Natural killer cell (primary cell): Measurements from ENCODE around the gene TRIM39. TPM values are rescaled to one million over a fixed set of nuclear protein-coding genes. Genes with fewer than 3 reads are reported as not detected.

Source experiments
- ATAC-seq, 3 donors: fragments of 150-1000 bp in 2 of 3; fragments of 200-7000 bp in 1 of 3; cut with Tn5 transposase; 1 replicate in 1 of 3; 2 replicates in 2 of 3; pipeline ENCODE4 v1.10.0; 2021; ENCODE audit warnings: mild to moderate bottlenecking in 2 of 3, moderate library complexity in 2 of 3
- DNase-seq, 2 donors: peaks; one replicate each; pipeline versions ENCODE4 v3.0.0 to v3.0.0-alpha.2; 2013 to 2021; ENCODE audit warnings: mixed read lengths in 1 of 2
- H3K27ac ChIP-seq: one replicate; pipeline ENCODE4 v1.5.1; 2013; ENCODE audit warnings: mild to moderate bottlenecking, low read length
- H3K27me3 ChIP-seq: one replicate; pipeline ENCODE4 v1.6.1; 2013; ENCODE audit warnings: low read length; ENCODE audit not compliant: control insufficient read depth, insufficient read depth
- H3K36me3 ChIP-seq: one replicate; pipeline ENCODE4 v1.6.1; 2013; ENCODE audit warnings: low read length; ENCODE audit not compliant: control insufficient read depth, insufficient read depth
- H3K4me1 ChIP-seq: one replicate; pipeline ENCODE4 v1.6.1; 2013; ENCODE audit warnings: low read length; ENCODE audit not compliant: control insufficient read depth, insufficient read depth
- H3K4me3 ChIP-seq: one replicate; pipeline ENCODE4 v1.5.1; 2013; ENCODE audit warnings: low read length
- H3K9me3 ChIP-seq: one replicate; pipeline ENCODE4 v1.6.1; 2013; ENCODE audit warnings: low read length; ENCODE audit not compliant: control insufficient read depth, insufficient read depth
- H3K27ac Mint-ChIP-seq, 2 donors: one replicate each; pipeline ENCODE4 v1.8.0; 2022; ENCODE audit warnings: mild to moderate bottlenecking in 2 of 2, mixed read lengths in 2 of 2, moderate library complexity in 1 of 2
- H3K27me3 Mint-ChIP-seq, 2 donors: one replicate each; pipeline ENCODE4 v1.8.0; 2022; ENCODE audit warnings: low read depth in 2 of 2, mixed read lengths in 2 of 2
- H3K36me3 Mint-ChIP-seq: one replicate; pipeline ENCODE4 v1.8.0; 2022; ENCODE audit warnings: mixed read lengths
- H3K4me1 Mint-ChIP-seq, 2 donors: one replicate each; pipeline ENCODE4 v1.8.0; 2022; ENCODE audit warnings: mixed read lengths in 2 of 2
- H3K4me3 Mint-ChIP-seq: one replicate; pipeline ENCODE4 v1.8.0; 2022; ENCODE audit warnings: mild to moderate bottlenecking, moderate library complexity, mixed read lengths
- H3K9me3 Mint-ChIP-seq, 2 donors: one replicate each; pipeline ENCODE4 v1.8.0; 2022; ENCODE audit warnings: mixed read lengths in 2 of 2
- CTCF ChIP-seq: fragments of 200-600 bp; IDR thresholded peaks from one replicate; pipeline ENCODE4 v1.8.0; 2022; ENCODE audit warnings: antibody characterized with exemption
- WGBS: methylation state at CpG from one replicate; pipeline ENCODE4 v1.1.7; 2013; ENCODE audit warnings: missing lambda C conversion rate; ENCODE audit not compliant: insufficient coverage; 5-methylcytosine and 5-hydroxymethylcytosine counted together
- intact Hi-C: fragments of 100-400 bp; cut with micrococcal nuclease; formaldehyde crosslinking; loops from one replicate; pipeline ENCODE4 v1.14.2; 2022
- total RNA-seq, 4 donors: library from RNA; stranded (reverse); fragments of 120-200 nt in 1 of 4; gene quantifications; one replicate each; pipeline versions ENCODE4 v1.2.3 to v1.2.4, GENCODE V29; 2013 to 2022

The TRIM39 gene
- total RNA-seq, 3 donors from 2014 or later (not counting 1 experiment from before 2014, with no cell fraction given): 32.1 to 40.1 (median 38.5) TPM

- peak overlapping the region; percentile 99 for H3K4me3 Mint-ChIP-seq
- Histone ChIP-seq H3K36me3 (peaks cover 17% of the 10 kb centered on the region), H3K27ac (peak overlapping the region; percentile 85), H3K27me3 (no peaks in the 10 kb centered on the region), H3K9me3 (no peaks in the 10 kb centered on the region), H3K4me3 (peak overlapping the region; percentile 88), H3K4me1 (peaks cover 37% of the 10 kb centered on the region)
- peak; percentile 42 to 83 (median 73) for ATAC-seq
- peaks cover 50 to 66% of the 10 kb centered on the region in 2 donors for H3K4me1 Mint-ChIP-seq
- no peaks in the 10 kb centered on the region for H3K9me3 Mint-ChIP-seq
- H3K27me3 Mint-ChIP-seq: no peaks in the 10 kb centered on the region
- peak; percentile 77 to 87 for DNase-seq
- peaks cover 11% of the 10 kb centered on the region for H3K36me3 Mint-ChIP-seq
- intact Hi-C loops: loop anchor here (1.0 to 2.0 kb wide), 3 partner anchors 113 to 291 kb away; partner anchors contain the start of genes MRPS18B, PPP1R10, PPP1R11 and TRIM26
- TF ChIP-seq CTCF: no peak
- H3K27ac Mint-ChIP-seq: peak overlapping the region; percentile 98 to 99
- 0% methylated on average over 29 of the region's 29 CpGs for WGBS
Measured at GRCh38 chr6:30325873-30326525, 728 bp upstream of the TRIM39 start.

- Histone ChIP-seq H3K36me3 (peaks cover 27% of the 10 kb centered on the region), H3K9me3 (no peaks in the 10 kb centered on the region), H3K4me1 (peaks cover 32% of the 10 kb centered on the region), H3K4me3 (peak overlapping the region; percentile 88), H3K27ac (peak overlapping the region; percentile 85), H3K27me3 (no peaks in the 10 kb centered on the region)
- peak overlapping the region; percentile 99 for H3K4me3 Mint-ChIP-seq
- ATAC-seq: no peak
- no peaks in the 10 kb centered on the region for H3K9me3 Mint-ChIP-seq
- H3K27me3 Mint-ChIP-seq: no peaks in the 10 kb centered on the region
- no peak for DNase-seq
- TF ChIP-seq CTCF: no peak
- H3K4me1 Mint-ChIP-seq: peaks cover 41 to 53% of the 10 kb centered on the region in 2 donors
- peaks cover 23% of the 10 kb centered on the region for H3K36me3 Mint-ChIP-seq
- peak overlapping the region; percentile 98 to 99 for H3K27ac Mint-ChIP-seq
- WGBS: 4% methylated on average over 14 of the region's 17 CpGs
- intact Hi-C loops: loop anchor here (2.0 kb wide), 2 partner anchors 260 to 290 kb away; partner anchors contain the start of genes MRPS18B, PPP1R10 and PPP1R11
Measured at GRCh38 chr6:30327232-30327746, 562 bp downstream of the TRIM39 start.

- Mint-ChIP-seq H3K9me3 (no peaks in the 10 kb centered on the region), H3K36me3 (peaks cover 23% of the 10 kb centered on the region), H3K27me3 (no peaks in the 10 kb centered on the region), H3K27ac (peak overlapping the region; percentile 98 to 99), H3K4me3 (peak overlapping the region; percentile 99), H3K4me1 (peaks cover 38 to 47% of the 10 kb centered on the region in 2 donors)
- no peak for DNase-seq
- no peak for ATAC-seq
- intact Hi-C loops: no loop called here
- no peak overlapping the region for H3K27ac ChIP-seq
- H3K4me1 ChIP-seq: peaks cover 21% of the 10 kb centered on the region
- H3K36me3 ChIP-seq: peaks cover 34% of the 10 kb centered on the region
- no peak for TF ChIP-seq CTCF
- no peak overlapping the region for H3K4me3 ChIP-seq
- no peaks in the 10 kb centered on the region for H3K9me3 ChIP-seq
- H3K27me3 ChIP-seq: no peaks in the 10 kb centered on the region
Measured at GRCh38 chr6:30328397-30328796, 1.7 kb downstream of the TRIM39 start.
